SK-N-MC (cell line): ENCODE results near the gene FBXL17.

ENCODE experiments used
- DNase-seq: peaks from one replicate; pipeline ENCODE4 v3.0.0-alpha.2; 2011; ENCODE audit warnings: low read depth, low spot score
- H3K27ac ChIP-seq: fragments of 200-600 bp; sonication (generic); 2 replicates; pipeline ENCODE4 v1.5.1; 2016; ENCODE audit warnings: mixed run types
- H3K36me3 ChIP-seq: fragments of 200-600 bp; sonication (generic); 2 replicates; pipeline ENCODE4 v1.6.1; 2017; ENCODE audit warnings: antibody characterized with exemption, low read length, mixed read lengths; ENCODE audit not compliant: insufficient read depth
- H3K4me3 ChIP-seq: fragments of 200-600 bp; sonication (generic); 2 replicates; pipeline ENCODE4 v1.5.1; 2016
- H3K9ac ChIP-seq: fragments of 200-600 bp; sonication (generic); 2 replicates; pipeline ENCODE4 v1.8.0; 2017; ENCODE audit warnings: mixed run types, mixed read lengths; ENCODE audit not compliant: insufficient read length
- H3K9me3 ChIP-seq: fragments of 200-600 bp; sonication (generic); 2 replicates; pipeline ENCODE4 v1.6.1; 2017; ENCODE audit warnings: low read depth, mild to moderate bottlenecking, antibody characterized with exemption, low read length, moderate library complexity, mixed read lengths
- EZH2 ChIP-seq: fragments of 200-600 bp; sonication (generic); IDR thresholded peaks from one replicate; pipeline ENCODE4 v1.6.1; 2017; ENCODE audit warnings: antibody characterized with exemption
- FOXP2 ChIP-seq: optimal IDR thresholded peaks from 2 replicates; pipeline ENCODE3; 2011; ENCODE audit warnings: mild to moderate bottlenecking, moderate library complexity; ENCODE audit not compliant: insufficient read depth; ENCODE audit errors: extremely low read length, control extremely low read depth
- POLR2AphosphoS5 ChIP-seq: IDR thresholded peaks from 2 replicates; pipeline ENCODE4 v1.6.1; 2012; ENCODE audit warnings: mild to moderate bottlenecking, low read depth, low read length, borderline replicate concordance

FBXL17 gene

DNA sequence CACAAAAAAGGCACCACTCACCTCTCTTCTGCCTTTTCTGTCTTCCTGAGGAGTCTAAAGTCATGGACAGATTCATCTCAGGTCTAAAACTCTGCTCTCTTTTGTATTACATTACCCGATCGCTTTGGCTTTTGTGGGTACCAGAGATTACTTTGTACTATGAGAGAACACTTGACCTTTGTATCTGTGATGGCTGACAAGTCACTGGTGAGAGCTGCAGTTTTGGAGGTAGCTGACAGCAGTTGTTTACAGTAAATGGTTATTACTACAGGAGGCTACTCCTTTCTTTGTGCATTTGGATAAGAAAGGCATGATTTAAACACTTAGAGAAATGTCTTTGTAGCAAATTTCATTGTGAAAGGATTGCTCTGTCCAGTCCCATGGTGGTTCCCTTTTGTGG is 307.3 kb downstream of the FBXL17 start:
- H3K36me3 ChIP-seq: no peaks in the 10 kb centered on the region
- H3K9me3 ChIP-seq: no peaks in the 10 kb centered on the region
- no peak overlapping the region for H3K4me3 ChIP-seq
- H3K9ac ChIP-seq: no peak overlapping the region
- no peak overlapping the region for H3K27ac ChIP-seq
- no peak for DNase-seq
- no peak for TF ChIP-seq FOXP2
- no peak for TF ChIP-seq POLR2AphosphoS5
- TF ChIP-seq EZH2: no peak

DNA sequence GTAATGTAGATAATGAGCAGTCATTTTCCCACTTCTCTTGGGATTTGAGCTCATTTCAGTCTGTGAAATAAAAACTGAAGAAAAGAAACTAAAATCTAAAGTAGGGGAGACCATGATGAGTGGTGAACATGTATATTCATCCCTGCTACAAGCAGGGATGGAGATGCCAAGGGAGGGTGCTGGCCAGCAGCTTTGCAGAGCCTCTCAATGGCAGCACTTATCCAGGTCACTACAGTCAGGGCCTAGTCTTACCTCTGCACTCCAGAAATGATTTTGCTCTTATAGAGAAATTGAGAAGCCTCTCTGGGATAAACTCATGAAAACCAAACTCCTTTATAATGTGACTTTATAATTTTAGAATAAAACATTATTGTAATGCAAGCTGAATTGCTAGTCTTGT is 317.6 kb downstream of the FBXL17 start:
- DNase-seq: no peak
- TF ChIP-seq EZH2: no peak

DNA sequence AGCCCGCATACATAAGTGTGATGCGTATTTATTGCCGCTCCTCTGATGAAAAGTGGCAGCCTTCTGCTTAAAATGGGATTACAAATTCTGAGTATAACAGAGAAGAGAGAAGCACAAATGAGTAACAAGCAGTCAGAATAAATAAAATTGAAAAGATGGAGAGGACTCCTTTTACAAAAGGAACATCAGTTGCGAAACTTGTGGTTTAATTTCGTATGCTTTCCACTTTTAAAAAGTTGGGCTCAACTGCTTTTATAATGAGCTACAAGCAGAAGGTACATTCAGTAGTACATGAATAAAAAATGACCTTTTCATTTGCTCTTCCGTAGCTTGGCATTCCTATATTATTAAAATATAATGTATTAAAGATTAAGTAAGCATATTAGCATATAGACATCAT is 320.0 kb downstream of the FBXL17 start:
- Histone ChIP-seq H3K9me3 (no peaks in the 10 kb centered on the region), H3K36me3 (no peaks in the 10 kb centered on the region), H3K9ac (no peak overlapping the region), H3K4me3 (peak overlapping the region; percentile 68), H3K27ac (peak overlapping the region; percentile 39; the same call in 1 of the 2 replicates)
- peak; percentile 87 for DNase-seq
- TF ChIP-seq EZH2: no peak
- no peak for TF ChIP-seq POLR2AphosphoS5
- no peak for TF ChIP-seq FOXP2

More for the DNA sequence above, 317.6 kb downstream of the FBXL17 start:
- Histone ChIP-seq H3K9me3 (no peaks in the 10 kb centered on the region), H3K9ac (no peak overlapping the region), H3K36me3 (no peaks in the 10 kb centered on the region), H3K4me3 (no peak overlapping the region), H3K27ac (no peak overlapping the region)

DNA sequence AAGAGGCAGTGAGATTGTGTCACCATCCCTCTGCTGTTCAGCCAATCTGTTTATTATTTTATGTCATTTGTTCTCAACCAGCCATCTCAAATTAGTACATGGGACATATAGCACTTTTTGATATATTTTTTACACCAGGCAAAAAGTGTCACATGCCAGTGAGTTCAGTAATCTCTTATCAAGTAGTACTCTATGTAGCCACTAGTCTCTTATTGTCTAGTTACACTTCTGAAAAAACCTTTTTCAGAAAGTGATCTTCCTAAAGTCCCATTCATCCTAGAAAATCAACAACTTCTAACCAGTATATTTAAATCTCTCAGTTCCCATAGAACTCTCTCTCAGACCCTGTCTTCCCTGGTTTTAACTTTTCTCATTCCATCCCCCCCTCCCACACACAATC is 321.6 kb downstream of the FBXL17 start:
- H3K27ac ChIP-seq: no peak overlapping the region
- H3K4me3 ChIP-seq: no peak overlapping the region
- no peaks in the 10 kb centered on the region for H3K9me3 ChIP-seq
- no peak for DNase-seq
- no peak overlapping the region for H3K9ac ChIP-seq
- no peaks in the 10 kb centered on the region for H3K36me3 ChIP-seq
- TF ChIP-seq FOXP2: no peak
- no peak for TF ChIP-seq EZH2
- no peak for TF ChIP-seq POLR2AphosphoS5

DNA sequence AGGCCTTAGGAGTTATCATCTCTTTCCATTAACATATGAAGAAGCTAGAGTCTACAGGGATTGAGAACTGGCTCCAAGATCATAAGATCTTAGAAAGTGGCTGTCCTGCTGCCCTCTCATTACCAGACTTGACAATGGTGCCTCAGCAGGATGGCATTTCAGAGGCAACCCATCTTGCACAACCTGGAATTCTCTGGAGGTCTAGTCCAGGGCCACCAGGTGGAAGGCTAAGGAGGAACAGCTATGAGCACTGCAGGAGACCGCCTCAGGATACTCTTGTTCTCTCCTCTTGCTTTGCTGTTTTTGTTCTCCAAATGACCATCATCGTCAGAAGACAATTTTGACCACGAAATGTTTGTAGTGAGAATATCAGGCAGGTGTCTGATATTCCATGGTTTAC is 322.6 kb downstream of the FBXL17 start:
- H3K9ac ChIP-seq: no peak overlapping the region
- no peaks in the 10 kb centered on the region for H3K36me3 ChIP-seq
- H3K9me3 ChIP-seq: no peaks in the 10 kb centered on the region
- H3K27ac ChIP-seq: no peak overlapping the region
- TF ChIP-seq EZH2: no peak
- no peak for TF ChIP-seq POLR2AphosphoS5
- TF ChIP-seq FOXP2: no peak
- DNase-seq: no peak
- no peak overlapping the region for H3K4me3 ChIP-seq

DNA sequence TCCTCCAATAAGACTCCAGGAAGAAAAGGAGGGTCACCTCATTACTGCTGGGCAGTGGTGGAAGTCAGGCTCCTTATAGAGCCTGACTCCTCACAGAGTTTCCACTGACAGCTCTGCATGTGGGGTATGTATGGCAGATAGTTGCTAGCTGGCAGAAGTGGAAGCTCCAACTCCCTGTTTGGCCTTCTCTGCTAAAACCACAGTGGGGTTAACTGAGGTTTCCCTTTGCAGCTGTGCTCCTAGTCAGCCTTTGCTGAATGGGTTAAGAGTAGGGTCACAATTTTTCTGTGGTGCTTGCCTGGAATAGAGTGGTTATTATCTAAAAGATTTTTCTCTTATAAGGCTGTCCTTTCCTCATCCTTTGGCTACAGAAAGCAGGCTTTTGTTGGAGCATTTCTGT is 327.5 kb downstream of the FBXL17 start:
- Histone ChIP-seq H3K36me3 (no peaks in the 10 kb centered on the region), H3K9ac (no peak overlapping the region), H3K9me3 (no peaks in the 10 kb centered on the region), H3K4me3 (no peak overlapping the region), H3K27ac (no peak overlapping the region)
- no peak for DNase-seq
- TF ChIP-seq EZH2 (no peak), FOXP2 (no peak), POLR2AphosphoS5 (no peak)

DNA sequence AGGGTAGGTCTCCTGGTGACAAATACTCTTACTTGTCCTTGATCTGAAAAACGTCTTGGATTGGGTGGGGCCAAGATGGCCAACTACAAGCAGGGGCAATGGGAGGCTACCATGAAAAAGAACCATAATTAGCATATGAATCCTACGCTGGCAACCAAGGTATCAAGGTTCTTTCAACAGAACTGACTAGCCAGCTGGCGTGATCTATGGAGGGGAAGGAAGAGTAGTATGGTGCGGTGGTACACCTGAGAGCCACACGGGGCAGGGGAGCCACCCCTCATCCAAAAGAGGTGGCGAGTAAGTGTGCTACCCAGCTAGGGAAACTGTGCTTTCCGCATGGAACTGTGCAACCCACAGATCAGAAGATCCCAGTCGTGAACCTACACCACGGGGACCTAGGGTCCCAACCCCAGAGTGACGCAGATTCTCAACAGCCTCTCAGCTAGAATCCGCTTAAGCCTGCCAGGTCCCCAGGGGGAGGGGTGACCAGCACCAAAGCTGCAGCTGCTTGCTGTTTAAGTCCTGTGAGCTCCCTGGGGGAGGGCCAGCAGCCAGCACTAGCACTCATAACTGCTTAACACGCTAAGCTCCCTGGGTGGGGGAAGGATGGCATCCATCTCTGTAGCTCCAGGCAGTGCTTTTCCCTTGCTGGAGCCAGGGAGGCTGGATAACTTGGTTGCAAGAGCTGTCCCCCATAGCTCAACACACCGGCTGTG is 334.8 kb downstream of the FBXL17 start:
- DNase-seq: no peak
- no peaks in the 10 kb centered on the region for H3K9me3 ChIP-seq
- TF ChIP-seq EZH2 (no peak), FOXP2 (no peak), POLR2AphosphoS5 (no peak)
- no peak overlapping the region for H3K27ac ChIP-seq
- H3K36me3 ChIP-seq: no peaks in the 10 kb centered on the region
- no peak overlapping the region for H3K4me3 ChIP-seq
- H3K9ac ChIP-seq: no peak overlapping the region

DNA sequence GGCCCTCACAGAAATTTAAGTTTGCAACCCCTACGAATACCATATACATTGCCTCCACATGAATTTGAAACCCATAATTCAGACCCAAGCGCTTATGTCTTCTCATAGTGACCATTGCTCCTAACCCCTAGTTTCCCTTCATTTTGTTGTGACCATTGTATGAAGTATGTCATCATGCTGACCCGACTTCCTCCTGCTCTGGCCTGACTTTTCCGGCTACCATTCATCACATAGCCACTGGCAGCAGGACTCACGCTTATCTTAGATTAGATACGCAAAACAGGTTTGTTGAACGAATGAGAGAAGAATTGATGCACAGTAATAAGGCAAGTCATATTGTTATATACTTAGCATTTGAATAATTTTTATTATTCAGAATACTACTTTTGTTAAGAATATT is 345.4 kb downstream of the FBXL17 start:
- DNase-seq: no peak
- TF ChIP-seq POLR2AphosphoS5: no peak
- no peak overlapping the region for H3K27ac ChIP-seq
- H3K36me3 ChIP-seq: no peaks in the 10 kb centered on the region
- H3K9ac ChIP-seq: no peak overlapping the region
- H3K9me3 ChIP-seq: no peaks in the 10 kb centered on the region
- H3K4me3 ChIP-seq: no peak overlapping the region

DNA sequence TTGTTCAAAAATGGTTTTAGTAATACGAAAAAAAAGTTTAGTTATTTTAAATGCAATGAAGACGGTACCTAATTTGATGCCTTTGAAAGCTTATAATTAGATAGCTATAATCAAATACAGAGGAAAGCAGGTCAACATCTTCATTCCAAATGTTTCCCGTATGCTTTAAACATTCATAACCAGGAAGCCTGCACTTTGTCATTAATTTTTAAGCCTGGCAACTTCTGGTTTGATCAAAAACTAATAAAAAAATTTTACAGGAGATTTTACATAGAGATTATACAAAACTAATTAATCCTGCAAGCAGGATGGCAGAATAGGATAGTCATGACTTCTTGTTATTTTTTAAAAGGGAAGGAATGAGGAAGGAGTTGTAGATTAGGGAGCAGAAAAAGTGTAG is 353.0 kb downstream of the FBXL17 start:
- H3K36me3 ChIP-seq: no peaks in the 10 kb centered on the region
- no peaks in the 10 kb centered on the region for H3K9me3 ChIP-seq
- no peak for DNase-seq
- H3K27ac ChIP-seq: no peak overlapping the region
- no peak overlapping the region for H3K9ac ChIP-seq
- TF ChIP-seq POLR2AphosphoS5 (no peak), FOXP2 (no peak), EZH2 (no peak)
- no peak overlapping the region for H3K4me3 ChIP-seq
